RWPE2 (cell line): ENCODE data around the gene PEX11G.

Experiments
- ATAC-seq: fragments of 200-7000 bp; cut with Tn5 transposase; 3 replicates; pipeline ENCODE4 v1.9.1; 2021; ENCODE audit warnings: low read depth
- DNase-seq: peaks from one replicate; pipeline ENCODE4 v3.0.0-alpha.2; 2020; ENCODE audit warnings: low spot score
- H3K27ac ChIP-seq: fragments of 450-650 bp; 2 replicates; pipeline ENCODE4 v1.5.1; 2017; ENCODE audit warnings: mild to moderate bottlenecking; ENCODE audit not compliant: poor library complexity, severe bottlenecking
- H3K27me3 ChIP-seq: fragments of 250-450 bp; sonication (Bioruptor Pico); 2 replicates; pipeline ENCODE4 v1.5.1; 2021; ENCODE audit warnings: mild to moderate bottlenecking, moderate library complexity; ENCODE audit not compliant: insufficient read depth, poor library complexity, severe bottlenecking
- H3K36me3 ChIP-seq: fragments of 250-450 bp; sonication (Bioruptor Pico); 2 replicates; pipeline ENCODE4 v1.5.1; 2020; ENCODE audit warnings: low read depth, mild to moderate bottlenecking, moderate library complexity
- H3K4me1 ChIP-seq: fragments of 250-450 bp; sonication (Bioruptor Pico); 2 replicates; pipeline ENCODE4 v1.5.1; 2021; ENCODE audit warnings: mild to moderate bottlenecking, moderate library complexity; ENCODE audit not compliant: insufficient read depth, poor library complexity, severe bottlenecking
- H3K4me3 ChIP-seq: fragments of 250-450 bp; sonication (Bioruptor Pico); 2 replicates; pipeline ENCODE4 v1.5.1; 2021; ENCODE audit warnings: mild to moderate bottlenecking, moderate library complexity; ENCODE audit not compliant: severe bottlenecking
- H3K9me3 ChIP-seq: fragments of 250-450 bp; sonication (Bioruptor Pico); 2 replicates; pipeline ENCODE4 v1.5.1; 2021; ENCODE audit warnings: mild to moderate bottlenecking, moderate library complexity; ENCODE audit not compliant: severe bottlenecking
- CTCF ChIP-seq: fragments of 450-650 bp; IDR thresholded peaks from one replicate; pipeline ENCODE4 v1.5.1; 2017; ENCODE audit warnings: mild to moderate bottlenecking, moderate library complexity; ENCODE audit not compliant: poor library complexity, severe bottlenecking

PEX11G gene

DNA sequence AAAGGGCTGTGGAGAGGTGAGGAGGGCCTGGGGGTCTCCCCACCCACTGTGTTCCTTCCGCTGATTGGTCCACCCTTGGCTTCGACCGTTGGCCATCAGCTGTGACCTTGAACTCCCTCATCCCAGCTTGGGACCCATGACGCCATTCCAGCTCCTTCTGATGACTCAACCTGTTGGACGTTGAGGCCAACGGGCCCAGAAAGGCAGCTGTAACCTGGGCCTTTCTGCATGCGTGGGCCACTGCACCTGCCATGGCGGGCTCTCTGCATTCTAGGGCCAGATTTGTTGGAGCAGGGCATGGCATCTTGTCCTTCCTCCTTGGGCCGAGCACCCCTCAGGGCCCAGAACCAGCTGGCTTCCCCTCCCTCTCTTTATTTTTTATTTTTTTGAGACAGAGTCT lies 30.2 kb downstream of the PEX11G start:
- TF ChIP-seq CTCF: no peak
- DNase-seq: no peak
- ATAC-seq: no peak
- Histone ChIP-seq H3K4me3 (no peak overlapping the region), H3K9me3 (peaks cover 6% of the 10 kb centered on the region), H3K36me3 (peaks cover 90% of the 10 kb centered on the region), H3K27ac (peak overlapping the region; percentile 98), H3K27me3 (no peaks in the 10 kb centered on the region), H3K4me1 (peaks cover 16% of the 10 kb centered on the region)

GRCh38 chr19:7456964-7457541 lies 31.8 kb downstream of the PEX11G start:
- no peak for TF ChIP-seq CTCF
- H3K36me3 ChIP-seq: peaks cover 91% of the 10 kb centered on the region

GRCh38 chr19:7455600-7456296 lies 33.1 kb downstream of the PEX11G start:
- ATAC-seq (no peak), DNase-seq (no peak)
- Histone ChIP-seq H3K27ac (peak overlapping the region; percentile 98), H3K4me3 (no peak overlapping the region), H3K4me1 (peaks cover 9% of the 10 kb centered on the region), H3K36me3 (peaks cover 86% of the 10 kb centered on the region), H3K9me3 (peaks cover 6% of the 10 kb centered on the region), H3K27me3 (no peaks in the 10 kb centered on the region)
- TF ChIP-seq CTCF: no peak

More at GRCh38 chr19:7456964-7457541, 31.8 kb downstream of the PEX11G start:
- H3K4me3 ChIP-seq: no peak overlapping the region
- no peak for DNase-seq
- H3K9me3 ChIP-seq: peaks cover 6% of the 10 kb centered on the region
- no peaks in the 10 kb centered on the region for H3K27me3 ChIP-seq
- H3K27ac ChIP-seq: peak overlapping the region; percentile 98
- no peak for ATAC-seq
- H3K4me1 ChIP-seq: peaks cover 16% of the 10 kb centered on the region

DNA sequence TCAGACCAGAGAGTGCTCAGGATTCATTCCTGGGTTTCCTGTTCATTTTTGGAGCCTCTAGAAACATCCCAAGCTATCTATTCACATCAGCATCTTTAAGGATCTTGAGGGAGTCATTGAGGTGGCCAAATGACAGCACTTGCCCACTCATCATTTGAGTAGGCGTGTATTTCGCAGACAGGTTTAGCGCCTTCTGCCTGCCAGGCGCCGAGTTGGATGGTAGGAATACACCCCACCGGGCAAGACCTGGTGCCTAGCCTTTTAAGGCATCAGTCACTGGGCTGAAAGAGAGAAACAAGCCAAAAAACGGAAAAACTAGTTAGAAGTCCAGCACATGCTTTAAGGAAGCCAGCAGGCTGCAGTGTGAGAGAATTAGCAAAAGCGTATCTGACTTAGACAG lies 33.8 kb downstream of the PEX11G start:
- Histone ChIP-seq H3K27me3 (no peaks in the 10 kb centered on the region), H3K36me3 (peaks cover 85% of the 10 kb centered on the region), H3K9me3 (peaks cover 6% of the 10 kb centered on the region), H3K27ac (no peak overlapping the region), H3K4me3 (no peak overlapping the region), H3K4me1 (peaks cover 3% of the 10 kb centered on the region)
- ATAC-seq: no peak
- DNase-seq: no peak
- no peak for TF ChIP-seq CTCF
